Measurements from ENCODE around the gene SRCAP.

SRCAP gene

DNA sequence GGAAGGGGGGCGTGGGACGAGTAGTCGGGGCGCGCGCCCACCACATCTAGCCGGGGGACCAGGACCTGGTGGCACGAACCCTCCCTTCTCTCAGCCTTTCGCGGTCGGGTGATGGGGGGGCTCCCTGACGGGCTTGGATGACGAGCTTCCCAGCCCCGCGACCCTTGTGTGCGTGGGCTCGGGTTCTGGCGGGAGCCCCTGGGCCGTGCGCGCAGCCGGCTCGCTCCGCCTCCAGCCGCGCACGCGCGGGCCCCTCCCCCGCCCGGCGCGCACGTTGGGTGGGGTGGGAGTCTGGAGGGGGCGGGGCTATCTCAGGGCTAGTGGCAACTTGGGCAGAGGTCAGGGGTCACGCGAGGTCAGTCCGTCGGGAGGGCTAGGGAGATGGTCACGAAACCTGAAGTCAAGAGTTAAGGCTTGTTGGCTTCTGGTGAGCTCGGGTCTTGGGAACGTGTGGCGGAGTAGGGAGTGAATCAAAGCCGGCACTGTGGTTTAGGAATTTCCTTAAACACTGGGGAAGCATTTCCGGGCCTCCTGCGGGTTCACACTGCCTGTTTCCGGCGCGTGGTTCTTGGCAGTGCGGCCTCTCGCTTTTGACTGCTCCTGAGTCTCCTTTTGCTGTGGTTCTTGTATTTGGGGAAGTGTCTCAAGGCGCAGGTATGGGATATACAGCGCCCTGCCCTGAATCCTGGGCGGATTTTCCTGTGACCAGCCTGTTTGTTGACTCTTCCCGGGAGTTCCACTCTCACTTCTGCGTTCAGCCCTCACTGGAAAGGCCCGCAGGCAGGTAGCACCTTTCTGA, at the start of gene SRCAP:
SRCAP (plus strand) TSS at position 356 of the 799 bp plus-strand sequence. CDS start 1,654 bp downstream, outside the sequence.
- peak; percentile 62 to 91 (median 89) for DNase-seq

DNA sequence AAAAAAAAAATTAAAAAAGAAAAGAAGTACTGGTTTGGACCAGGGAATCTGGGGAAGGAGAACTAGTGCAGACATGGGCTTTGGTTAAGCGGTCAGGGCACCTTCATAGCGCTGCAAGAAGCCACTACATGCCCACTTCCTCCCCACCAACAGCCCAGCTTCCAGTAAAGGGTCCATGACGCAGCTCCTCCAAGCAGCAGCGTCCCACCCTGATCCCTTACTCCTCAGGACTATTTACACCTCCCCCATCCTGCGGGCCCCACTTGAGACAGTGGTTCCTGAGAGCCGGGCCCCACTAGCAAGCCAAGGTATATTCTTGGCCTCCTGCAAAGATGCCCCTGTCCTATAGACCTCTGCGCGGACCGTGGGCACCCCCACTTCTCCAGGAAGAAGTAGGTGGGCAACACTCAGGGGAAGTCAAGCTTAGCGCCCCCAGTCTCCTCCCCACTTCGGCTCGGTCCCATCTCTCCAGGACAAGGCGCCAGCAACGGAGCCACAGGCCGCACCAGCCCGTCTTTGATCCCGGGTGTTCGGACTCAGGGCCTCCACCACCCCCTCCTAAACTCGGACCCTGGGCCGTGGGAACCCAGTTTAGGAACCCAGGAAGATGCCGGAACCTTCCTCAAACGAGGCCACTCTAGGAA, 49.1 kb upstream of the SRCAP start:
- no peak for DNase-seq

DNA sequence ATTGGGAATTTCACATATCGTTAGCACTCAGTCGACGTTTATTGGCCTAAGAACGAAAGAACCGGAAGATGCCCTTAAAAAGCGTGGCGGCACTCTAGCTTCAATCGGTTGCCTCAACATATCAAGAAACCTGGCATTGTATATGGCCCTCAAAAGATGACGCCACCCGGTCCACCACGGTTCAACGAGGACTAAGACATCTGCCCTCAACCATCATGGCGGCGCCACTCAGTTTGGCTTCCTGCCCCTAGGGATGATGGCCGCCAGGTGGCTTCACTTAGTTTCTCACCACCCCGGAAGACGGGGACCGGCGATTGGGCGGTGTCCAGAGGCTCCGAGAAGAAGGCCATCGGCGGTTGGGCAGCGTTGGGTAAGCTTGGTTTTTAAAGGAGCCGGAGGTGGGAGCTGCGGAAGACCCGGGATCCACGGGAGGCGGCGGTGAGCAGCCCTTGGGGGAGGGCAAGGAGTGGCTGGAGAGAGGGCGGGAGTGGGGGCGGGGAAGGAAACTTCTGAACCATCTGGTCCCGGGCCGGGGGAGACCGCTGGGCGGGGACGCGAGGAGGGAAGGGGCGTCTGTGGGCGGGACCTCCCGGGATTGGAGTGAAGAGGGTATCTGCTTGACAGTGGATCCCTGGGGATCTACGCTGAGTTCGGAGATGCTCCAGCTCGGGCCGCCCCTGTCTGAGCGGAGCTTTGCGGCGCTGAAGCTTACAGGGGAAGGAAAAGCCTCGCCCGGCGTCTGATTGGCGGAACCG, 48.4 kb upstream of the SRCAP start, which contains the start of gene PRR14:
PRR14 (plus strand) TSS at position 592 of the 755 bp plus-strand sequence. CDS start 686 bp downstream, outside the sequence.
- DNase-seq = peak; percentile 96 to 99 (median 98)

DNA sequence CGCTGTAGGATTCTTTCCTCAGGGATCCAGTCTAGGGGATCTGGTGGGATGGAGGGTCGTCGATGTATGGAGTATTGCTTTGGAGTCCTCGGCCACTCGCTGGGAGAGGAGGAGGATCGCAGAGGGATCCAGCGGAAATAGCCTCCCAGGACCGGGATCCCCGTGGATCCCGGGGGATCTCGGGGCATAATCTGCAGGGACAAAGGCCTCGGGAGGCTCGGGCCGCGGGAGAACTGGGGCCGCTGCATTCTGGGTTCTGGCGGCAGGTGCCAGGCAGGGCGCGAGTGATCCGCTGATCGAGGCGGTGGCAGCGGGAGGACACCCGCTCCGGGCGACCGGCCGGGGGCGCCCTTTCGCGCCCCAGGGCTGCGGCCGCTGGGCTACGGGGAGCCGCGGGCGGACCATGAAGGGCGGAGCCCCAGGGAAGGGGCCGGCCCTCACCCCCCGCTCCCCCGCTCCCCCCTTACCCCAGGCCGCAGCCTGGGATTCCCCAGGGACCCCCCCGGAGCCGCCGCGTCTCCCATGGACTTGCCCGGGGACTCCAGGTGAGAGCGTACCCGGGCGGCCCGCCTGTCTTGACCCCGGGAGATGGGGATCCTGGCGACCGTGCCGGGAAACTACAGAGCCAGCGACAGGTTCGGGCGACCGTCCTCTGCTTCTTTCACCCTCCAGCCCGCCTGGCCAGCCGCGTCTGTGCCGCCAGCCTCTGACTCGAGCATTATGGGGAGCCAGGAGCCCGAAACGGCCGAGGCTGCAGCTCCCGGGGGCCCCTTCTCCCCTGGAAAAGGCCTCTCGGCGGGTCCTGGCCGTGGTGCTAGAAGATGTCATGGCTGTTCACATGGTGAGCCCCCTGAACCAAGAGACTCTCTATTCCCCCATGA, 47.6 kb upstream of the SRCAP start:
- DNase-seq = peak; percentile 23 to 78 (median 73)

DNA sequence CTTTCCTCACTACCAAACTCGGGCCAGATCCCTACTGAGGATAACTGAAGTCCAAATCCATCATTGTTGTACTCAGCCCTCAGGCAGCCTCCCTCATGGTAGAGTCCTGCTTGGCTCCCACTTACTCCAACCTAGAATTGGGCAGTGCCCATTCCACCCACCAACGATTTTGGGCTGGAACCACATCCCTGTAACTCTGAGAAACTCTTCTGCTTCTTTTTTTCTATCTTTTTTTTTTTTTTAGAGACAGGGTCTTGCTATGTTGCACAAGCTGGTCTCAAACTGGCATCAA, 47.0 kb upstream of the SRCAP start:
- DNase-seq = no peak

DNA sequence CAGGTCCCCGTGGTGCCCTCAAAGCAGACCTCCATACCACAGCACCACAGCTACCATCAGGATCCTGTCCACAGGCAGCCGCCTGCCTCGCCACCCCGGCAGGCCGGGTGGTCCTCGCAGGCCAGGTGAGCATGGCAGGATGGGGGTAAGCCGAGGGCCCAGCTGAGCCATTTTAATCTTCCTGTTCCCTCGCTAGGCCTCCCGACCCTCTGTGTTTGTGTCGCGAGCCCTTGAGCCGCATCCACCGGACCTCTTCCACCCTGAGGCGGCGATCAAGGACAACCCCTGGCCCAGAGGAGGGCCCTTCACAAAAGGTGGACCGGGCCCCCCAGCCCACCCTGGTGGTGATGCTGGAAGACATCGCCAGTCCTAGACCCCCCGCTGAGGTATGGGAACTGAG, 46.3 kb upstream of the SRCAP start:
- DNase-seq = no peak

DNA sequence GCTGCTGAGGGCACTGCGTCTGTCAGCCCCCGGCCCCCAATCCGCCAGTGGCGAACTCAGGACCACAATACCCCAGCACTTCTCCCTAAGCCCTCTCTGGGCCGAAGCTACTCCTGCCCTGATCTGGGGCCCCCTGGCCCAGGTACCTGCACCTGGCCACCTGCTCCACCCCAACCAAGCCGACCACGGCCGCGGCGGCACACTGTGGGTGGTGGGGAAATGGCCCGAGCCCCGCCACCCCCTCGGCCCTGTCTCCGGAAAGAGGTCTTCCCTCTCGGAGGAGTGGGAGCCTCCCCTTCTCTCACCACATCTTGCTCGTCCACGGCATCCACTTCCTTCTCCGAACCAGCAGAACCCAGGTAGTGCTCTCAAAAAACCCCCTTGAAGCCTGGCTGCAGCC, 44.1 kb upstream of the SRCAP start:
- no peak for DNase-seq

DNA sequence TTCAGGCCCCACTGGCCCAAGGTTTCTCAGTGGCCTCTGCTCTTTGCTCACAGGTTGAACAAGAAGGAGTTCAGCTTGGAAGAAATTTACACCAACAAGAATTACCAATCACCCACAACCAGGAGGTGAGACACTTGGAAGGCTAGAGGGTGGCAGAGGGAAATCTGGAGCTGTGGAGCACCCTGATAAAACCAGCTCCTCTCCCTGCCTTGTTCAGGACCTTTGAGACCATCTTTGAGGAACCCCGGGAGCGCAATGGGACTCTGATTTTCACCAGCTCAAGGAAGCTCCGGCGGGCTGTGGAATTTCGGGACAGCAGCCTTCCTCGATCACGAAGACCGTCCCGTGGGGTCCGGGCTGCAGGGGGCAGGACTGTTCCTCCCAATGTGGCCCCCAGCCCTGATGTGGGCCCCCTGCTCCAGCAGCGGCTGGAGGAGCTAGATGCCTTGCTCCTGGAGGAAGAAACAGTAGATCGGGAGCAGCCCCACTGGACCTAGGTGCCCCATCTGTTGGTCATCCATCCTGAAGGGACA, 43.1 kb upstream of the SRCAP start:
- no peak for DNase-seq

DNA sequence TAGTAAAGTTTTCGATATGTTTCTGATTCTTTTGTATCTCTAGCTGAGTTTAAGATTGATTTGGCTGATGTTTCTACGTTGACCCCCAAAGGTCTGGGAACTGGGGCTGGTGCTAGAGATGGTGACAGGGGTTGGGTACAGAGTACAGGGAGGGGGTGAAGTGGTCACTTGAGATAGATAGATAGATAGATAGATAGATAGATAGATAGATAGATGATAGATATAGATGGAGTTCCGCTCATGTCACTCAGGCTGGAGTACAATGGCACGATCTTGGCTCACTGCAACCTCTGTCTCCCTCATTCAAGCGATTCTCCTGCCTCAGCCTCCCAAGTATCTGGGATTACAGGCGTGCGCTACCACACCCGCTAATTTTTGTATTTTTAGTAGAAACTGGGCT, 42.6 kb upstream of the SRCAP start:
- DNase-seq = no peak

DNA sequence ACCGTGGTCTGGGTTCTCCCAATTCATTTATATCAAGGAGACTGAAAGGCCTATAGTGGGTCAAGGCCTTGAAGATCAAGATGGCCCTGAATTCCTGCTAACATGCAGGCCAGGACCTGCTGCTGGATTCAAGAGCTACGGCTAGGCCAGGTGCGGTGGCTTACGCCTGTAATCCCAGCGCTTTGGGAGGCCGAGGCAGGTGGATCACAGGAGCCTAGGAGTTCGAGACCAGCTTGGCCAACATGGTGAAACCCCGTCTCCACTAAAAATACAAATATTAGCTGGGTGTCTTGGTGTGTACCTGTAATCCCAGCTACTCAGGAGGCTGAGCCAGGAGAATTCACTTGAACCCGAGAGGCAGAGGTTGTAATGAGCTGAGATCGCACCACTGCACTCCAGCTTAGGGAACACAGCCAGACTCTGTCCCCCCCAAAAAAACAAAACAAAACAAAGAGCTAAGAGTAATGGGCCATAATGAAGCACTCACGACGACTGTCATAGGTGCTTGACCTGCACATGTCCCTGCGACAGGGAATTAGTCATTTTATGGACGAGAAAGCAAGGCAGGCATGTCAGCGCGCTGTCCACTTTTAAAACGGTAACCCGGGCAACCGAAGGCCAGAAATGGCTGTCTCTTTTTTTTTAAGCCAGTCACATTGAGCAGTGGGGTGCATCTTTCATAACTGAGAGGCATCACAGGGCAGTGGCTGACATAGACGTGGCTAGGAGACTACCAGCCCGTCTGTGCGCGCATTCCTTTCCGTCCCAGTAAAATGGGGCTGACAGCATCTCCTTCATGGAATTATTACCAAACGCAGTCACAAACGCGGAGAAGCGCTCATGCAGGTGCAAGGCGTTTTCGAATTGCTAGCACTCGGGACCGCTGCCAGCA, 41.8 kb upstream of the SRCAP start:
- DNase-seq = peak in 1 of 3 experiments; percentile 88

DNA sequence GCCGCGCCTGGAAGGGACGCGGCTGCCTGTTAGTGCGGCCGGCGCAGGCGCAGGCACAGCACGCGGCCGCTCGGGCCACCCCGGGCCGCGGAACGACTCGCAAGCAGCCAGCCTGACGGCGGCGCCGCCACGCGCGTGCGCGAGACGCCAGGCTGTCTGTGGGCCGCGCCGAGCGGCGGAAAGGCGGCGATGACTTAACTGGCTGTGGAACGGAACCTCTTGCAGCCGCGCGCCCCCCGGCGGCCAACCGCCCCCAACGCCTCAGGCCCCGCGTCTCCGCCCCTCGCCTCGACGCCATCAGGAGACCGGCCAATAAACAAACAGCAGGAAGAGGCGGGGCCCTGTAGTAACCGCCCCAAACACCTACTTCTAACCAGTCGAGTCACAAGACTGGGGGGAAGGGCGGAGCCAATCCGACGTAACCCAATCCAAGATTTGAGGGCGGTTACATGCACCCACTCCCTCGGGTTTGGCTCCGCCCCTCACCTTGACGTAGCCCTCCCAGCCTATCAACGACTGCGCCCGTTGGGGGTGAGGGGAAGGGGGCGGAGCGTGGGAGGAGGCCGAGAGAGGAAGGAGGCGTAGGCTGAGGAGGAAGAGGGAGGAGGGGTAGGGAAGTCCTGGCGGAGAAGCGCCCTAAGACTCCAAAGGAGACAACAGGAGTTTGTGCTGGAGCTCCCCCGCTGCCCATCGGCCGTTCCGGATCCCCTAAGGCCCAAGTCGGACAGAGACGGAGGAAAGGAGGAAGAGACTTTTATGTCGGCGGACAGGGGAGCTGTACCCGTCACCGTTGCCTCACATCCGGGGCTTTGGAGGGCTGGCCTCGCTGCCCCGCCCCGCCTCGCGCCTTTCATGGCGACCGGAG, 40.9 kb upstream of the SRCAP start, which contains the start of gene FBRS:
FBRS (plus strand) TSS at position 566 of the 865 bp plus-strand sequence. CDS start 1,088 bp downstream, outside the sequence.
- peak; percentile 97 to 100 (median 100) for DNase-seq

DNA sequence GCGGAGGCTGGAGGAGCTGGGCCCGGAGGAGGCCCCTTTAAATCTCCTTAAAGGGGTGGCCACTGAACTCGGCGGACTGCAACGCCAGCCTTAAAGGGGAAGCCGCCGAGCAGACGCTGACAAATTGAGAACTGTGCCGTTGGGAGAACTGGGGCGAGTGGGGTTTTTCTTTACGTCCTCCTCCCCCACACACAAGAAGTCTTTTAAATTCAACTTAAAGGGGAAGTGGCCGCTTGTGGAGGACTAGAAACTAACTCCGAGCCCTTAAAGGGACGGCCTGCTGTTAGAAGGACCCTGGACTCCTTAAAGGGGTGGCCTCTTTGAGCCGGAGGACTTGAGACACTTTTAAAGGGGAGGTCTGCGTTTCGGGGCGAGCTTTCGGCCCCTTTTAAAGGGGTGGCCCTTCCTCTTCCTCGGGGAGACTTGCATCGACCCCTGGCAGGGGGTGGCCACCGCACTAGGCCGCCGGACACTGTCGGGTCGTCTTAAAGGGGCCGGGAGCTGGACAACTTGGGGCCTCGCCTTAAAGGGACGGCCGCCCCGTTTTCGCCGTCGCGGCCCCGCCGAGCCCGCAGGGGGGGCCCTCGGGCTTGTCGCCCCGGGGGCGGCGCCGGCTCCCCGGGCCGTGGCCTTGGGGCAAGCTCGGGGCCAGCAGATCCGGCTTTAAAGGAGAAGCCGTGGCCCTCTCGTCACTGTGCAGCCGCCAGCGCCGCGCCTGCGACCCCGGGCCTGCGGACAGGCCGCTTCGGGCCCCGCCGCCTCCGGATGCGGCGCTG, 40.1 kb upstream of the SRCAP start:
- DNase-seq = peak; percentile 86 to 99 (median 96)

DNA sequence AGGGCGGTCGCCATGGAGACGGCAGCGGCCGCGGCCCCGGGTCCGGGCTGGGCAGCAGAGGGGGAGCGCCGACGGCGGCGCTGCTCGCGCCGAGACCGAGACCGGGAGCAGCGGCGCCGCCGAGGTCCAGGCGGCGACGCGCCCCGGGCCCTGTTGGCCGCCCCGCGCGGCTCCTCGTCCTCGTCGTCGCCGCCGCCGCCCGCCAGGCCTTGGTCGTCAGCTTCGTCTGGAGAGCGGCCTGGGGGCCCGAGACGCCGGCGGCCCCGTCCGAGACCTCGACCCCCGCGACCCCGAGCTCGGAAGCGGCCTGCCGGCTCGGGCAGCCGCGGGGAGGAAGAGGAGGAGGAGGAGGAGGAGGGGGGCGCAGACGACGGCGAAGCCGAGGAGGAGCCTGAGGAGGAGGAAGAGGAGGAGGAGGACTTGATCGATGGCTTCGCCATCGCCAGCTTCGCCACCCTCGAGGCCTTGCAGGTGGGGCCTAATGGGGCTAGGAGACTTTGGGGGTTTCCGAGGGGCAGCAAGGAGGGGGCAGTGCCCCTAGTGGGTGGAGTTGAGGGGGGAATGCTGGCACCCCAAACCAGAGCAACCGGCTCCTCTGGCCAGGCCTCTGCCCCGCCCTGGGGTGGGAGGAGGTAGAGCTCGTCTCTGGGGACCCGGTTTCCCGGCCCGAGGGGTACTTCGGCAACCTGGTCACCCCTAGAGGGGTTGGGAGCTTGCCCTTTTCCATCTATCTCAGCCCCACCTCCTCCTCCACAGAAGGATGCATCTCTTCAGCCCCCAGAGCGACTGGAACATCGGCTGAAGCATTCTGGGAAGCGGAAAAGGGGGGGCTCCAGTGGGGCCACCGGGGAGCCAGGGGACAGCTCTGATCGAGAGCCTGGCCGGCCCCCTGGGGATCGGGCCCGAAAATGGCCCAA, 39.2 kb upstream of the SRCAP start:
- peak in 1 of 3 experiments; percentile 38 for DNase-seq

DNA sequence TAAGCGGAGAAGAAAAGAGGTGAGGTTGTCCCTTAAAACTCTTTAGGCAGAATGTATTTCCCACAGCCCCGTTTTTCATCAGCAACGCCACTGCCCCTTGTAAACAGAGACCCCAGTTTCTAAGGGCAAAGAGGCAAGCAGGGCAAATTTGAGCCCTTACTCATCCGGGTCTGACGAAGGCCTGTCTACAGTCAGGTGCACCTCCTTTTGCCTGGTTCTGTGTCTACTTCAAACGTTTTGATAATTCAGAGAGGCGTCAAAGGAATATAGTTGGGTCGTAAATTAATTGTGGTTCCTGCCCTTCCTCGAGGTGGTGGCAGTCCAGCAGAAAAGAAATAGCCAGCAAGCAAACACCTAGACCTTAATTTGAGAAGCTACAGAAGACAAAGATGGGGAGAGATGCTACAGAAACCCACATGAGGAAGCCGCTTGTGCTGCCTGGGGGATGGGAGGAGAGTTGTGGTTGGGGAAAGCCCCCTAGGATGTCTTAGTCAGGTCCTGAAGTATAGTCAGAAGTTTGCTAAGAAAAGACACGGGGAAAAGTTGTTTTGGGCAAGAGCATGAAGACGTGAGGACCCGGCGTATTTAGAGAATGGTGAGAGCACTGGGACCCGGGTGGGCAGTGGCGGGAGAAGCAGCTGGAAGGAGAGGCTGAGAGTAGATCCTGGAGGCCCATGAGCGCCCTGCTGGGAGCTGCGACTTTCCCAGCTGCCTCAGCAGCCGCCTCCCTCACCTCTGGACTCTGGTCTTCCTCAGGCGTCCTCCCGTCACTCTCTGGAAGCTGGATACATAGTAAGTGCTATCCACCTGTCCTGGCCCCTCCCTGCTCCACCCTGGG, 38.3 kb upstream of the SRCAP start:
- DNase-seq = no peak

DNA sequence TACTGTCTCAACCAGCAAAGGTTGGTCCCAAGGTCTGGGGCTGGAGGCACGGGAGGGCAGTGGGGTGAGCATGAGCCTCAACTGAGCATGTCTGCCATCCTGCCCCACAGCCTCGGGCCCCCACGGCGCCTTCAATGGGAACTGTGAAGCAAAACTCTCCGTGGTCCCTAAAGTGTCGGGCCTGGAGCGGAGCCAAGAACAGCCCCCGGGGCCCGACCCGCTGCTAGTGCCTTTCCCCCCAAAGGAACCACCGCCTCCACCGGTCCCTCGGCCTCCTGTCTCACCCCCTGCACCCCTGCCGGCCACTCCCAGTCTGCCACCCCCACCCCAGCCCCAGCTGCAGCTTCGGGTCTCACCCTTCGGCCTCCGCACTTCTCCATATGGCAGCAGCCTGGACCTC, 36.5 kb upstream of the SRCAP start:
- no peak for DNase-seq

DNA sequence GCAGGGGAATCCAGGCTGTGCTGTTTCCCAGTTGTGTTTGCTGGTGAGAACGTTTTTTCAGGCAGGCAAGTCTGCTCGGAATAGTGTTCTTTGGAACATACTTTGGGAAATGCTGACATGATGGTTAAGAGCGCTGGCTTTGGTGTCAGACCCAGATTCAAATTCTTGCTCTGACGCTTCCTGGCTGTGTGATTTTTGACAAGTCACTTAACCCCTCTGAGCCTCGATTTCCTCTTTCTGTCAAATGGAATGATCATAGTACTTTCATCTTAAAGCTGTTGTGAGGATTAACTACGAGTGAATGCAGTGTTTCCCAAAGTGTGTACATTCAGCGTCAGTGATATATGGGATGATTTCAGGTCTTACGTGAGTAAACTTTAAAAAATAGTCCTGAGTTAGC, 35.9 kb upstream of the SRCAP start:
- DNase-seq = no peak

DNA sequence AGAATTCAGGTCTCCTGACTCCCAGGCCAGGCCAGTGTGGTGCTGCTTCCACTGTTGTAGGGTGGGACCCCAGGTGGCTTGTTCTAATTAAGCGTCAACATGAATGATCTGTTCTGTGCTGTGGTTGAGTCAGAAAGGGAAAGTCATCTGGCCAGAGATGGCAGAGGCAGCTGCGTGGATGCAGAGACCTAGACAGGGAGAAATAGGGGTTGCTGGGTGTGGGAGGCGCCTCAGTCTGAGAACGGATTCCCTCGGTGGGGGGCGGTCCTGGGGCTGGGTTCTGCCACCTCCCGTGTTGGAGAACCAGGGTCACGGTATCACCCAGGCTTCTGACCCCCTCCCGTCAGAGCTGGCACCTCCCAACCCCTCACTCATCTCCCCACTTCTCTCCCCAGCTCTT, 35.2 kb upstream of the SRCAP start:
- no peak for DNase-seq

Data from NCI-H1417 (cell line).